ENCODE data around the gene CCDC63. TPM values are rescaled to one million over a fixed set of nuclear protein-coding genes. Genes with fewer than 3 reads are reported as not detected.

The CCDC63 gene
- total and polyA plus RNA-seq, 2 donors (not counting 3 experiments of a cell fraction or from before 2014, with no cell fraction given), result not detected

Other genes with a start within 250 kb of the CCDC63 start
- gene TCTN1, start 232.9 kb upstream of the CCDC63 start, total RNA-seq, result 20.1 and 21.1 TPM in 2 replicates
- gene TCTN1, start 232.9 kb upstream of the CCDC63 start, polyA plus RNA-seq, result 23.3 and 31.4 TPM in 2 replicates
- 3.7 and 4.8 TPM in 2 replicates for gene HVCN1, start 157.9 kb upstream of the CCDC63 start, total RNA-seq
- 6.3 and 8.4 TPM in 2 replicates for gene HVCN1, start 157.9 kb upstream of the CCDC63 start, polyA plus RNA-seq
- 139 and 140 TPM in 2 replicates for gene PPP1CC, start 104.1 kb upstream of the CCDC63 start, total RNA-seq
- 56.5 and 67.1 TPM in 2 replicates for gene PPP1CC, start 104.1 kb upstream of the CCDC63 start, polyA plus RNA-seq
- 0.93 TPM in 1 of 2 replicates, not detected in the other for gene MYL2, start 73.6 kb downstream of the CCDC63 start, total RNA-seq
- not detected in 2 replicates for gene MYL2, start 73.6 kb downstream of the CCDC63 start, polyA plus RNA-seq
- gene CUX2, start 187.2 kb downstream of the CCDC63 start, total RNA-seq, result not detected in 2 replicates
- not detected in 2 replicates for gene CUX2, start 187.2 kb downstream of the CCDC63 start, polyA plus RNA-seq

Measured in endothelial cell of umbilical vein (primary cell).